ENCODE data around the gene DYNLT2. TPM values are rescaled to one million over a fixed set of nuclear protein-coding genes. Genes with fewer than 3 reads are reported as not detected.

DYNLT2 gene
- total RNA-seq, 1 donor from 2014 or later: 0.21 TPM

DNA sequence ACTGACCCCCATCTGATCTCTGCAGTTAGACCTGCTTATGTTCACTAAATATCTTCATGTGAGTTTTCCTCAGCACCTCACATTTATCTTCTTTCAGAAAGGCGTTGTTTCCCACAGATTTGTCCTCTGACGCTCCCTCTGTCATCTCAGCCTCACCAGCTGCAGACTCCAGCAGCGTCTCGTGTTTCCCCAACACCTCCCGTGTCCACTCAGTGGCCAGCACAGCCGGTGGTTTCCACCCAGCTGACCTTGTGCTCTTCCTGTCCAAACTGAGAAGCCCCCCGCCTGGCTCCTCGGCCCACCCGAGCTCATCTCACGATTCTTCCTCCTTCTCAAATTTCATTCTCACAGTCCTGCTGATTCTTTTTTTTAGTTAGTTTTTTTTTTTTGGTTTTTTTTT is 12.5 kb upstream of the DYNLT2 start:
- H3K9me3 ChIP-seq: no peaks in the 10 kb centered on the region
- TF ChIP-seq, protein P1, sequence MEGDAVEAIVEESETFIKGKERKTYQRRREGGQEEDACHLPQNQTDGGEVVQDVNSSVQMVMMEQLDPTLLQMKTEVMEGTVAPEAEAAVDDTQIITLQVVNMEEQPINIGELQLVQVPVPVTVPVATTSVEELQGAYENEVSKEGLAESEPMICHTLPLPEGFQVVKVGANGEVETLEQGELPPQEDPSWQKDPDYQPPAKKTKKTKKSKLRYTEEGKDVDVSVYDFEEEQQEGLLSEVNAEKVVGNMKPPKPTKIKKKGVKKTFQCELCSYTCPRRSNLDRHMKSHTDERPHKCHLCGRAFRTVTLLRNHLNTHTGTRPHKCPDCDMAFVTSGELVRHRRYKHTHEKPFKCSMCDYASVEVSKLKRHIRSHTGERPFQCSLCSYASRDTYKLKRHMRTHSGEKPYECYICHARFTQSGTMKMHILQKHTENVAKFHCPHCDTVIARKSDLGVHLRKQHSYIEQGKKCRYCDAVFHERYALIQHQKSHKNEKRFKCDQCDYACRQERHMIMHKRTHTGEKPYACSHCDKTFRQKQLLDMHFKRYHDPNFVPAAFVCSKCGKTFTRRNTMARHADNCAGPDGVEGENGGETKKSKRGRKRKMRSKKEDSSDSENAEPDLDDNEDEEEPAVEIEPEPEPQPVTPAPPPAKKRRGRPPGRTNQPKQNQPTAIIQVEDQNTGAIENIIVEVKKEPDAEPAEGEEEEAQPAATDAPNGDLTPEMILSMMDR (IDR thresholded peaks at IDR 0.05): no peak
- no peaks in the 10 kb centered on the region for H3K4me1 ChIP-seq
- H3K27me3 ChIP-seq: no peaks in the 10 kb centered on the region
- H3K4me3 ChIP-seq: no peak overlapping the region
- H3K27ac ChIP-seq: no peak overlapping the region
- DNase-seq (ENCODE audit: low spot score in 2 of 2): no peak
- intact Hi-C loops (cut with DNase I): no loop called here
- peaks cover 55 to 87% of the 10 kb centered on the region in 2 donors for H3K36me3 ChIP-seq

DNA sequence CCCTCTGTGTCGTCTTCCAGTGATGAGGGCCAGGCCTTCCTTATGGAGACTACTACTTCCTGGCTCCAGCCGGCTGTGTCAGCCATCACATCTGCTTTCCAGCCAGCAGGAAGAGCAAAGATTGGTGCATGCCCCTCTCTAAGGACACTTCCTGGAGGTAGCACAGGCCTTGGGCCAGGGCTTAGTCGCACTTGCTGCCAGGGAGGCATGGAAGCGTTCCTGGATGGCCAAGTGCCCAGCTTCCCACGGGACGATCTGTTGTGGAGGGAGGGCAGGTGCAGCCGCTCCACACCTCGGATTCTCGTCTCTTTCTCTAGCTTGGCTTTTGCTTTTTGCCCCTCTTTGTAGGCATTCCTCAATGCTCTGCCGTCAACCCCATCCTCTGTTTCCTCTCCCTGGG is 11.9 kb upstream of the DYNLT2 start:
- TF ChIP-seq, protein P1 (IDR thresholded peaks at IDR 0.05): no peak
- Histone ChIP-seq H3K36me3 (peaks cover 53 to 86% of the 10 kb centered on the region in 2 donors), H3K27me3 (no peaks in the 10 kb centered on the region), H3K4me3 (no peak overlapping the region), H3K27ac (no peak overlapping the region), H3K9me3 (no peaks in the 10 kb centered on the region), H3K4me1 (no peaks in the 10 kb centered on the region)
- DNase-seq (ENCODE audit: low spot score in 2 of 2): no peak
- intact Hi-C loops (cut with DNase I): no loop called here

DNA sequence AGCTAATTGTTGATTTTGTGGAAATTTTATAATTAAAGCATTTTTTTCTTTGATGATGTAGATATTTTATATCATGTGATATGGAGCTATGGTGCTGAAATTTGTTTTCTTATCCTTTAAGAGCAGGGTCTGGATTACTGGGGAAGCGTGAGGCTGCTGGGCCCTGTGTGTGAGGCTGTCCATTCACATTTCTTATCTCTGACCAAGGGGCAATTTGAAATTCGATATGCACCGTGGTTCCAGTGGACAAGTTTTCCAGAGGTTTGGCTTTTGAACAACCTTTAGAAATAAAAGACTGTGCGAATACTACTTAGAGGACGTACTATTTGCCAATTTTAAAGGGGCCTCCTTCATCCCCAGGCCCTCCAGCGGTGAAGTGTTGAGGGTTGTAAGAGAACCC is 3.8 kb upstream of the DYNLT2 start:
- Histone ChIP-seq H3K4me1 (peaks cover 2 to 13% of the 10 kb centered on the region in 2 donors), H3K27ac (no peak overlapping the region), H3K27me3 (no peaks in the 10 kb centered on the region), H3K36me3 (peaks cover 14 to 26% of the 10 kb centered on the region in 2 donors), H3K4me3 (no peak overlapping the region), H3K9me3 (no peaks in the 10 kb centered on the region)
- DNase-seq (ENCODE audit: low spot score in 2 of 2): no peak
- TF ChIP-seq, protein P1 (IDR thresholded peaks at IDR 0.05): no peak
- intact Hi-C loops (cut with DNase I): no loop called here

DNA sequence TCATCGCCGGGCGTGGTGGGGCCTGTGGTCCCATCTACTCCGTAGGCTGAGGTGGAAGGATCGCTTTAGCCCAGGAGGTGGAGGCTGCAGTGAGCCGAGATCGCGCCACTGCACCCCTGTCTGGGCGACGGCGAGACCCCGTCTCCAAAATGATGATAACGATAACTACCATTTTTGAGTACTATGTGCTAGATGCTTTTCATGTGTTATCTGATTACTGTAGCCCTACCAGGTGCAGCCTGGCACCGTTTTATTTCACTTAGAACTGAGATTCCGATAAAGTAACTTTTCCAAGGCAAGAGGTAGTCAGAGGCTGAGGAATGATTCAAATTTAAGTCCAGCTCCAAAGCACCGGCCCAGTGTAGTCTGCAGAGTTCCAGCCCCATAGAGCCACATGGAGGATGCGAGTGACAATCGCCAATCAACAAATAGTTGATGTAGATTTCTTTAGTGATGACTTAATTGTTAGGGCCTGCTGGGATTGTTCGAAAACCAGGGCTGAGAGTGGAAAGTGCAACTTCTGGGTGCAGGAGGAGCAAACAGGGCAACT is 777 bp upstream of the DYNLT2 start:
- intact Hi-C loops (cut with DNase I): no loop called here
- Histone ChIP-seq H3K27me3 (no peaks in the 10 kb centered on the region), H3K9me3 (no peaks in the 10 kb centered on the region), H3K4me1 (peaks cover 2 to 13% of the 10 kb centered on the region in 2 donors), H3K36me3 (no peaks in the 10 kb centered on the region), H3K4me3 (peak overlapping the region; percentile 91), H3K27ac (peak overlapping the region; percentile 97 to 98)
- TF ChIP-seq, protein P1 (IDR thresholded peaks at IDR 0.05): peak in 1 of 3 experiments; percentile 0
- DNase-seq (ENCODE audit: low spot score in 2 of 2): no peak

DNA sequence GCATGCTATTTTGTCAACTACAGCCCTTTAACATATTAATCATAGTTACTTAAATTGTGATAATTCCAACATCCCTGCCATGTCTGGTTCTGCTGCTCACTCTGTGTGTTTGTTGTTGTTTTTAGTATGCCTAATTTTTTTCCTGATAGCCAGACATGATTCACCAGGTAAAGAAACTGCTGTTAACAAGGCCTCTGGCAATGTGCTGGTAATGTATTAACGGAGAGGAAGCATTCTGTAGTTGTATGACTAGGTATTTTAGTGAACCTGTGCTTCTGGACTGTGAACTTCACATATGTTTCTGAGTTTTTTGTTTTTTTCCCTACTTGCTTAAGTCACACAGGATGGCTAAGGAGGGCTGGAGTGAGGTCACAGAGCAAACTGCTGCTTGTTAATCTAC is 4.8 kb downstream of the DYNLT2 start:
- Histone ChIP-seq H3K9me3 (no peaks in the 10 kb centered on the region), H3K27me3 (no peaks in the 10 kb centered on the region), H3K4me3 (no peak overlapping the region), H3K27ac (no peak overlapping the region), H3K36me3 (no peaks in the 10 kb centered on the region), H3K4me1 (peaks cover 2 to 8% of the 10 kb centered on the region in 2 donors)
- TF ChIP-seq, protein P1 (IDR thresholded peaks at IDR 0.05): no peak
- intact Hi-C loops (cut with DNase I): no loop called here
- DNase-seq (ENCODE audit: low spot score in 2 of 2): no peak

DNA sequence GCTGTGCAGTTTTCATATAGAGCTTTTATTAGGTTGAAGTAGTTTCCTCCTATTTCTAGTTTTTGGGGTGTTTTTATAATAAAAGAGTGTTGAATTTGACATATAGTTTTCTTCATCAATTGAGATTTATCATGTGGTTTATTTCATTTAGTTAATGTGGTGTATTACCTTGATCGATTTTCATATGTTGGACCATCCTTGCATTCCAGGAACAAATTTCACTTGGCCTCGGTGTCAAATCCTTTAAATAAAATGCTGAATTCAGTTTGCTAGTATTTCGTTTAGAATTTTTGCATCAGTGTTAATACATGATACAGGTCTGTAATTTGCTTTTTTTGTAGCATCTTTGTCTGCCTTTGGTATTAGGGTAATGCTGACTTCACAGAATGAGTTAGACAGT is 6.0 kb downstream of the DYNLT2 start:
- Histone ChIP-seq H3K4me3 (no peak overlapping the region), H3K4me1 (peaks cover 0 to 2% of the 10 kb centered on the region in 2 donors), H3K36me3 (no peaks in the 10 kb centered on the region), H3K27ac (no peak overlapping the region), H3K9me3 (no peaks in the 10 kb centered on the region), H3K27me3 (no peaks in the 10 kb centered on the region)
- no peak for DNase-seq (ENCODE audit: low spot score in 2 of 2)
- TF ChIP-seq, protein P1 (IDR thresholded peaks at IDR 0.05): no peak
- intact Hi-C loops (cut with DNase I): no loop called here
